KMS-11 (cell line): ENCODE results near the gene BORA.
A peak's percentile ranks its signal among the peaks of the same experiment; 100 is the strongest.

Experiments
- H2AFZ ChIP-seq: fragments of 200-600 bp; sonication (generic); 2 replicates; pipeline ENCODE4 v1.6.1; 2016; ENCODE audit warnings: antibody characterized with exemption, mixed run types, low read depth
- H3K27ac ChIP-seq: fragments of 200-600 bp; sonication (generic); 2 replicates; pipeline ENCODE4 v1.6.1; 2016; ENCODE audit warnings: mild to moderate bottlenecking, mixed run types
- H3K27me3 ChIP-seq: fragments of 200-600 bp; sonication (generic); 2 replicates; pipeline ENCODE4 v1.6.1; 2017; ENCODE audit warnings: mild to moderate bottlenecking, low read depth, mixed run types, moderate library complexity; ENCODE audit not compliant: insufficient read depth
- H3K36me3 ChIP-seq: fragments of 200-600 bp; sonication (generic); 2 replicates; pipeline ENCODE4 v1.6.1; 2017; ENCODE audit warnings: mild to moderate bottlenecking, mixed run types; ENCODE audit not compliant: insufficient read depth
- H3K4me1 ChIP-seq: fragments of 200-600 bp; sonication (generic); 2 replicates; pipeline ENCODE4 v1.6.1; 2016; ENCODE audit warnings: mild to moderate bottlenecking, low read depth, mixed run types; ENCODE audit not compliant: poor library complexity, severe bottlenecking
- H3K4me2 ChIP-seq: fragments of 200-600 bp; sonication (generic); 2 replicates; pipeline ENCODE4 v1.7.0; 2016; ENCODE audit warnings: mild to moderate bottlenecking, mixed run types
- H3K4me3 ChIP-seq: fragments of 200-600 bp; sonication (generic); IDR thresholded peaks from 2 replicates; pipeline ENCODE4 v1.6.1; 2017; ENCODE audit warnings: low read depth, low read length, mixed read lengths; ENCODE audit not compliant: insufficient read depth
- H3K79me2 ChIP-seq: fragments of 200-600 bp; sonication (generic); 2 replicates; pipeline ENCODE4 v1.6.1; 2016; ENCODE audit warnings: low read depth, mixed run types; ENCODE audit not compliant: insufficient read depth
- H3K9ac ChIP-seq: fragments of 200-600 bp; sonication (generic); 2 replicates; pipeline ENCODE4 v1.6.1; 2016; ENCODE audit warnings: mild to moderate bottlenecking, mixed run types
- H4K20me1 ChIP-seq: fragments of 200-600 bp; sonication (generic); 2 replicates; pipeline ENCODE4 v1.6.1; 2016; ENCODE audit warnings: mild to moderate bottlenecking, mixed run types; ENCODE audit not compliant: insufficient read depth
- TF ChIP-seq, protein P1 (sequence below): fragments of 200-600 bp; sonication (generic); conservative IDR thresholded peaks from 2 replicates; pipeline ENCODE4 v1.6.1; 2017; ENCODE audit warnings: low read depth, mild to moderate bottlenecking, antibody characterized with exemption, low read length, moderate library complexity, mixed read lengths

Gene BORA

DNA sequence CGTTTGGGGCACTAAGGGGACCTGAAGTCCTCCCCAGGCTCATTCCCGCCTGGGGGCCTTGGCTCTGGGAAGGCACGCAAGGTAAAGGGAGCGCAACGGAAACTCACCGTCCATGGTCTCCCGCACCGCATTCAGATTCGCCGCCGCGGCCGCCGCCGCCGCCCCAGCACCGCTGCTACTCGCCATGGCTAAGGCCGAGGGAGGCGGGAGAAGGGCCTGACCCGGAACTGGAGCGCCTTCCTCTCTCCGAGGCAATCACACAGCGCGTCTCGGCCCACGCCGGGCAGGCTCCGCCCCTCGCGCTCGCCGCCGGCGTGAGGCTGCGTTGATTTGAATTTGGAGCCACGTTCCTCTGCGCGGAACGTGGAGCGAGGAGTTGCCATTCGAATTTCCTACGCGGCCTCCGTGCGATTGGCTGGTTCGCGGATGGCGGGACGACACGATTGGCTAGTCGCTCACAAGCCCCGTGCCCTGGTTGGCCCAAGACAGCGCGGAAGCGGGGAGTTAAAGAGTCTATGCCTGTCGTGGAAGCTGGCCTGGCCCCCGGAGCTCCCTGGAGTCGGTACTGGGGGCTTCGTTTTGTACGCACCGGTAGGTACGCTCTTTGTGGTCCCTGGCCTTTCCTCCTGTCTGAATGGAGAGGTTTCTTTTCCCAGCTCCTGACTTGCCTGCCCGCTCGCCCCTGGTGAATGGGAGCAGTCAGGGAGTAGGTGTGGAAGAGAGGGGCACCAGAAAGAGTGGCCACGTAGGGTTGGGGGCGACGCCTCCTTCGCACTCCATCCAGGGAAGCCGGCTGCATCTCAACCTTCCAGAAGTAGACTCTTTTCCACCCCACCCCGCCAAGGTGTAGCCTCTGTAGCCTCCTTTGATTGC lies at the start of gene BORA, which contains the start of gene MZT1:
Gene BORA (plus strand): TSS at position 507 of the 873 bp plus-strand sequence. CDS start 1,018 bp downstream, outside the sequence.
Gene MZT1 (minus strand): TSS at position 213 of the 873 bp plus-strand sequence. CDS start 27 bp downstream, at position 186.
- Histone ChIP-seq H4K20me1 (no peaks in the 10 kb centered on the region), H3K27ac (peak within 1 kb of the TSS; percentile 32), H3K4me2 (peak within 1 kb of the TSS; percentile 71), H3K4me1 (peaks cover 20% of the 10 kb centered on the region), H3K36me3 (no peaks in the 10 kb centered on the region), H3K27me3 (no peaks in the 10 kb centered on the region), H3K9ac (peak within 1 kb of the TSS; percentile 52; the same call in 1 of the 2 replicates), H2AFZ (peak within 1 kb of the TSS; percentile 69), H3K4me3 (no peak within 1 kb of the TSS), H3K79me2 (peaks cover 56% of the 10 kb centered on the region)
- TF ChIP-seq, protein P1, sequence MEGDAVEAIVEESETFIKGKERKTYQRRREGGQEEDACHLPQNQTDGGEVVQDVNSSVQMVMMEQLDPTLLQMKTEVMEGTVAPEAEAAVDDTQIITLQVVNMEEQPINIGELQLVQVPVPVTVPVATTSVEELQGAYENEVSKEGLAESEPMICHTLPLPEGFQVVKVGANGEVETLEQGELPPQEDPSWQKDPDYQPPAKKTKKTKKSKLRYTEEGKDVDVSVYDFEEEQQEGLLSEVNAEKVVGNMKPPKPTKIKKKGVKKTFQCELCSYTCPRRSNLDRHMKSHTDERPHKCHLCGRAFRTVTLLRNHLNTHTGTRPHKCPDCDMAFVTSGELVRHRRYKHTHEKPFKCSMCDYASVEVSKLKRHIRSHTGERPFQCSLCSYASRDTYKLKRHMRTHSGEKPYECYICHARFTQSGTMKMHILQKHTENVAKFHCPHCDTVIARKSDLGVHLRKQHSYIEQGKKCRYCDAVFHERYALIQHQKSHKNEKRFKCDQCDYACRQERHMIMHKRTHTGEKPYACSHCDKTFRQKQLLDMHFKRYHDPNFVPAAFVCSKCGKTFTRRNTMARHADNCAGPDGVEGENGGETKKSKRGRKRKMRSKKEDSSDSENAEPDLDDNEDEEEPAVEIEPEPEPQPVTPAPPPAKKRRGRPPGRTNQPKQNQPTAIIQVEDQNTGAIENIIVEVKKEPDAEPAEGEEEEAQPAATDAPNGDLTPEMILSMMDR: no peak

DNA sequence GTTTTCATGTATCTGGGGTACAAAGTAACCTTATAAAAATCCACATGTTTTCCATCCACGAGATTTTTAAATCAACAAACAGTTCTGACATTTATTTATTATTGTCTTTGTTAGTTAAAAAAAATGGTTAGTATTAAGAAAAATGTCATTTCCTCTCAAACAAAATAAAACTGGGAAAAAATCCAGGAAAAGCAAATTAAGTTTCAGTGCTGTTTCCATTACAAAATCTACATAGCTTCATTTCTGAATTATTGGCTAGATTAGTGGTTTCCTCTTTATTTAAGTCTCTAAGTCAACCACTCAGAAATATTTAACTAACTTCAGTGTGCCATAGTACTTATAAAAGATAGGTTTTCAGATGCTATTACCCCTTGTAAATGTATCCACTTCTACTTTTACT lies 49.4 kb upstream of the BORA start:
- Histone ChIP-seq H4K20me1 (no peaks in the 10 kb centered on the region), H3K36me3 (no peaks in the 10 kb centered on the region), H3K79me2 (no peaks in the 10 kb centered on the region)

DNA sequence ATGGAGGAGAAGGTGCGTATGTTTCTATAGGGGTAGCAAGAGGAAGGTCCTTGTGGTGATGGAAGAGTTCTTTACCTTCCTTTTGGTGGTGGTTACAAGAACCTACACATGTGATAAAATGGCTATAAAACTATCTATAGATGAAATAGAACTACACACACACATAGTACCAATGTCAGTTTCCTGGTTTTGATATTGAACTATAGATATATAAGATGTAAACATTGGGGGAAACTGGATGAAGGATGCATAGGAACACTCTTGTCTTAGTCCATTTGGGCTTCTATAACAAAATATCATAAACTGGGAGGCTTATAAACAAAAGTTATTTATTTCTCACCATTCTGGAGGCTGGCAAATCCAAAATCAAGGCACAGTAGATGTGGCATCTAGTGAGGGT lies 47.4 kb upstream of the BORA start:
- no peak overlapping the region for H3K27ac ChIP-seq
- no peak overlapping the region for H3K4me3 ChIP-seq
- no peaks in the 10 kb centered on the region for H4K20me1 ChIP-seq
- H3K9ac ChIP-seq: no peak overlapping the region
- no peaks in the 10 kb centered on the region for H3K27me3 ChIP-seq
- H3K79me2 ChIP-seq: no peaks in the 10 kb centered on the region
- no peaks in the 10 kb centered on the region for H3K36me3 ChIP-seq
- no peak overlapping the region for H2AFZ ChIP-seq
- H3K4me1 ChIP-seq: no peaks in the 10 kb centered on the region
- TF ChIP-seq, protein P1: no peak
- H3K4me2 ChIP-seq: no peak overlapping the region

More for the DNA sequence above, 49.4 kb upstream of the BORA start:
- H3K27ac ChIP-seq: no peak overlapping the region
- H3K4me3 ChIP-seq: no peak overlapping the region
- H3K4me1 ChIP-seq: no peaks in the 10 kb centered on the region
- TF ChIP-seq, protein P1: no peak
- no peak overlapping the region for H3K4me2 ChIP-seq
- no peak overlapping the region for H3K9ac ChIP-seq
- no peak overlapping the region for H2AFZ ChIP-seq
- no peaks in the 10 kb centered on the region for H3K27me3 ChIP-seq

DNA sequence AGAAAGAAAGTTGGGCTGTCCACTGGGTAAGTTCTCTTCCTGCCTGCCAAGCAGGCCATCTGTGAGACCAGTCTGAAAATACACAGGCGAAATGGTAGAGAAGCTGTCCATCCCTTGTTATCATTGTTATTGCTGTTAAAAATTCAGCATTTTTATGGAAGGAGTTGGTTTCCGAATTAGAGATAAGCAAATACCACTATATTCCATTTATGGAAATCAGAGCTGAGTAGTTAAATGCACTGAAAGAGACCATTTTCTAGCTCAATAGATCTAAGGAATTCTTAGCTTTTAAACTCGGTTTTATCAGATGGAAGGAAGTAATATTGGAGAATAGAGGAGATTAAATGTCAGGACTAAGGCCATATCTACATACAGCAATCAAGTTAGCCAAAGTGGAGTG lies 41.0 kb upstream of the BORA start:
- Histone ChIP-seq H3K27me3 (no peaks in the 10 kb centered on the region), H4K20me1 (no peaks in the 10 kb centered on the region), H3K4me2 (no peak overlapping the region), H3K79me2 (no peaks in the 10 kb centered on the region), H3K36me3 (no peaks in the 10 kb centered on the region), H3K4me1 (no peaks in the 10 kb centered on the region), H2AFZ (no peak overlapping the region), H3K27ac (no peak overlapping the region), H3K9ac (no peak overlapping the region), H3K4me3 (no peak overlapping the region)
- TF ChIP-seq, protein P1: no peak
